CD8-positive, alpha-beta memory T cell (primary cell): ENCODE measurements around the gene HTR1B. TPM values are rescaled to one million over a fixed set of nuclear protein-coding genes. Genes with fewer than 3 reads are reported as not detected.

Experiments used
- CTCF ChIA-PET: fragments of 350-600 bp; sonication (Branson Sonifier 250); formaldehyde crosslinking; loops from one replicate; lab custom pipeline; 2021; ENCODE audit warnings: antibody characterized with exemption; lab: Charles Lee
- POLR2A ChIA-PET: fragments of 350-600 bp; sonication (Branson Sonifier 250); formaldehyde crosslinking; loops from one replicate; lab custom pipeline; 2021; ENCODE audit warnings: antibody characterized with exemption; lab: Charles Lee
- DNase-seq, 5 donors: peaks; one replicate each; pipeline versions ENCODE4 v3.0.0 to v3.0.0-alpha.2; 2020 to 2022; ENCODE audit warnings: mixed read lengths in 1 of 5
- H3K27ac ChIP-seq: one replicate; pipeline ENCODE4 v1.7.0; 2013; ENCODE audit warnings: low read depth, mild to moderate bottlenecking, low read length, moderate library complexity
- H3K27me3 ChIP-seq: 2 replicates; pipeline ENCODE4 v1.7.0; 2013; ENCODE audit warnings: low read length, mild to moderate bottlenecking; ENCODE audit not compliant: insufficient read depth, poor library complexity, severe bottlenecking
- H3K36me3 ChIP-seq: 2 replicates; pipeline ENCODE4 v1.7.0; 2013; ENCODE audit warnings: mild to moderate bottlenecking, low read length, moderate library complexity; ENCODE audit not compliant: insufficient read depth
- H3K4me1 ChIP-seq: 2 replicates; pipeline ENCODE4 v1.7.0; 2013; ENCODE audit warnings: mild to moderate bottlenecking, low read length, moderate library complexity; ENCODE audit not compliant: insufficient read depth
- H3K4me3 ChIP-seq: 2 replicates; pipeline ENCODE4 v1.7.0; 2013; ENCODE audit warnings: mild to moderate bottlenecking, low read length
- H3K9me3 ChIP-seq: 2 replicates; pipeline ENCODE4 v1.7.0; 2013; ENCODE audit warnings: mild to moderate bottlenecking, low read length
- H3K27ac Mint-ChIP-seq, 8 donors: one replicate each; pipeline ENCODE4 v1.8.0; 2020 to 2021; ENCODE audit warnings: mixed read lengths in 8 of 8, mild to moderate bottlenecking in 6 of 8, inconsistent platforms in 3 of 8, moderate library complexity in 3 of 8
- H3K27me3 Mint-ChIP-seq, 2 donors: one replicate each; pipeline ENCODE4 v1.8.0; 2020 to 2021; ENCODE audit warnings: mixed read lengths in 2 of 2, mild to moderate bottlenecking in 1 of 2, moderate library complexity in 1 of 2
- H3K36me3 Mint-ChIP-seq, 3 donors: one replicate each; pipeline ENCODE4 v1.8.0; 2020 to 2021; ENCODE audit warnings: mixed read lengths in 3 of 3, inconsistent platforms in 1 of 3, mild to moderate bottlenecking in 1 of 3
- H3K4me1 Mint-ChIP-seq, 3 donors: one replicate each; pipeline ENCODE4 v1.8.0; 2020 to 2021; ENCODE audit warnings: mixed read lengths in 3 of 3, inconsistent platforms in 1 of 3, mild to moderate bottlenecking in 1 of 3
- H3K4me3 Mint-ChIP-seq, 7 donors: one replicate each; pipeline ENCODE4 v1.8.0; 2020 to 2021; ENCODE audit warnings: mixed read lengths in 7 of 7, mild to moderate bottlenecking in 6 of 7, moderate library complexity in 4 of 7, inconsistent platforms in 2 of 7
- H3K9me3 Mint-ChIP-seq, 5 donors: one replicate each; pipeline ENCODE4 v1.8.0; 2020 to 2022; ENCODE audit warnings: mixed read lengths in 5 of 5, mild to moderate bottlenecking in 3 of 5, moderate library complexity in 2 of 5, inconsistent platforms in 1 of 5
- polyA plus RNA-seq: library from polyadenylated mRNA; unstranded; fragments of 300-500 nt; fragmentation: Illumina TruSeq; gene quantifications from one replicate; pipeline ENCODE4 v1.2.3, GENCODE V29; 2021
- total RNA-seq, 2 experiments: library from RNA; stranded (reverse); gene quantifications; one replicate each; pipeline ENCODE4 v1.2.3, GENCODE V29; 2021

HTR1B gene
- total and polyA plus RNA-seq, 3 experiments from 2014 or later: not detected

DNA sequence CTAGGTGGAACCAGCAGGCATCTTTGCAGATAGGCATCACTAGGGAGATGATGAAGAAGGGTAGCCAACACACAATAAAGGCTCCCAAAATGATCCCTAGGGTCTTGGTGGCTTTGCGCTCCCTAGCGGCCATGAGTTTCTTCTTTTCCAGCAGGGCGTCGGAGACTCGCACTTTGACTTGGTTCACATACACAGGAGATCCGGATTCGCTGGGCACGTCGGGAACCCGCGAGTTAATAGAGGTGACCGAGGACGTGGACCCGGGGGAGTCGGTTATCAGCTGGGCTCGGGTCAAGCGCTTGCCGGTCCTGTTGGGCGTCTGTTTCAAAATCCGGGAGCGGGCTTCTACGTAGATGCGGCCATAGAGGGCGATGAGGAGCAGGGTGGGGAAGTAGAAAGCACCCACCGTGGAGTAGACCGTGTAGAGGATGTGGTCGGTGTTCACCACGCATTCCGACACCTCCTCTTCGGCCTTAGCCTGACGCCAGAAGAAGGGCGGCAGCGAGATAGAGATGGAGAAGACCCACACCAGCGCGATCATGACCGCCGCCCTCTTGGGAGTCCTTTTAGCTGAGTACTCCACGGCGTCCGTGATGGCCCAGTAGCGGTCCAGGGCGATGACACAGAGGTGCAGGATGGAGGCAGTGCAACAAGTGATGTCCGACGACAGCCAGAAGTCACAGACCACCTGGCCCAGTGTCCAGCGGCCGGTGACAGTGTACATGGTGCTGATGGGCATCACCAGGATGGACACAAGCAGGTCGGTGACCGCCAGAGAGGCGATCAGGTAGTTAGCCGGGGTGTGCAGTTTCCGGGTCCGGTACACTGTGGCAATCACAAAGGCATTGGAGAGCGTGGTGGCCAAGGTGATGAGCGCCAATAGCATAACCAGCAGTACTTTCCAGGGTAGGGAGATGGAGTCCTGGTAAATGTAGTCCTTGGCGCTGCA lies 658 bp downstream of the HTR1B start:
- no peak overlapping the region for H3K27ac Mint-ChIP-seq
- DNase-seq: no peak
- H3K4me3 Mint-ChIP-seq: peak overlapping the region; percentile 18 to 66 (median 51)
- H3K4me1 Mint-ChIP-seq: peaks cover 14 to 42% (median 19%) of the 10 kb centered on the region in 3 donors
- H3K4me3 ChIP-seq: no peak overlapping the region
- no peak overlapping the region for H3K27ac ChIP-seq
- peaks cover 50 to 68% of the 10 kb centered on the region in 2 donors for H3K27me3 Mint-ChIP-seq
- ChIA-PET POLR2A (no interaction called here), CTCF (no interaction called here)
- H3K36me3 Mint-ChIP-seq: peaks cover 0 to 3% (median 0%) of the 10 kb centered on the region in 3 donors
- H3K9me3 ChIP-seq: no peaks in the 10 kb centered on the region
- no peaks in the 10 kb centered on the region for H3K4me1 ChIP-seq
- peaks cover 25% of the 10 kb centered on the region for H3K27me3 ChIP-seq
- no peaks in the 10 kb centered on the region for H3K36me3 ChIP-seq
- H3K9me3 Mint-ChIP-seq: peaks cover 0 to 28% (median 7%) of the 10 kb centered on the region in 5 donors

DNA sequence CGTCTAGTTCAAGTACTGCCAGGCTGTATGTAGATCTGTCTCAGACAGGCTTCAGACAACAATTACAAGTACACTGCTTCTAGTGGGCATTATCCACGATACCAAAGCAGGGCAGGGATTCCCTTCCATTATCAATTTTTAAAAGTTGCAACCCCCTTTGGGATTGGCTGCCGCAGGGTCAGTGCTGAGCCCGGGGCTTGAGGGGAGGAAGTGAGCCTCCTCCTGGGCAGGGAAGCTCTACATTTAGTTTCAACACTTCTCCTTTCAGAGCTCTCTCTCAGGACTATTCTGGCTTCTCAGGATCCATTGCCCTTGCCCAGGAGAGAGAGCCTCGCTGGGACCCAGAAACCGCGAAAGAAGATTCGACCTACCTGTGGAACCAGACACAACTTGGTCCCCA lies 1.5 kb downstream of the HTR1B start:
- Histone ChIP-seq H3K4me1 (no peaks in the 10 kb centered on the region), H3K36me3 (no peaks in the 10 kb centered on the region), H3K27me3 (peaks cover 25% of the 10 kb centered on the region), H3K27ac (no peak overlapping the region), H3K4me3 (no peak overlapping the region), H3K9me3 (no peaks in the 10 kb centered on the region)
- H3K27ac Mint-ChIP-seq: no peak overlapping the region
- CTCF ChIA-PET: no interaction called here
- H3K4me3 Mint-ChIP-seq: no peak overlapping the region
- POLR2A ChIA-PET: no interaction called here
- H3K36me3 Mint-ChIP-seq: peaks cover 0 to 3% (median 0%) of the 10 kb centered on the region in 3 donors
- DNase-seq: no peak
- H3K9me3 Mint-ChIP-seq: peaks cover 0 to 28% (median 7%) of the 10 kb centered on the region in 5 donors
- peaks cover 14 to 40% (median 19%) of the 10 kb centered on the region in 3 donors for H3K4me1 Mint-ChIP-seq
- peaks cover 45 to 68% of the 10 kb centered on the region in 2 donors for H3K27me3 Mint-ChIP-seq

DNA sequence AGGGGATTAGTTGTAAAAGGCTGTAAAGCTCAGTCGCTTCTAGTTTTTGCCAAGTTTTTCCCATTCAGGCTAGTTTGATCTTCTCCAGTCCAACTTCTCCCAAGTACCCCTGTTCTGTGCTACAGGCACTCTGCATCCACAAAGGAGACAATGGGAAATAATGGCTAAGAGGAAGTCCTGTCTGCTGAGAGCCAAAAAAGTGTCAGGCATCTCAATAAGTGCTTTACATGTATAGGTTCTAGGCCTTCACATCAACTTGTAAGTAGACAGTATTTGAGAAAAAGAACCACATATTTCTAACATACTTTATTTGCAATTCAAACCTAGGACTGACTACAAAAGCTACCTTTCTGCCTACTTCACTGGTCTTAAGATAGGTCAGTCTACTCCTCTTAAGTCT lies 4.9 kb downstream of the HTR1B start:
- H3K36me3 Mint-ChIP-seq: no peaks in the 10 kb centered on the region
- no peak overlapping the region for H3K4me3 ChIP-seq
- no peak for DNase-seq
- no peaks in the 10 kb centered on the region for H3K36me3 ChIP-seq
- POLR2A ChIA-PET: no interaction called here
- H3K9me3 Mint-ChIP-seq: peaks cover 0 to 10% (median 0%) of the 10 kb centered on the region in 5 donors
- H3K4me1 Mint-ChIP-seq: peaks cover 10 to 12% (median 11%) of the 10 kb centered on the region in 3 donors
- H3K27ac ChIP-seq: no peak overlapping the region
- peaks cover 20 to 41% of the 10 kb centered on the region in 2 donors for H3K27me3 Mint-ChIP-seq
- CTCF ChIA-PET: no interaction called here
- H3K9me3 ChIP-seq: no peaks in the 10 kb centered on the region
- H3K27ac Mint-ChIP-seq: no peak overlapping the region
- H3K4me1 ChIP-seq: no peaks in the 10 kb centered on the region
- no peak overlapping the region for H3K4me3 Mint-ChIP-seq
- peaks cover 10% of the 10 kb centered on the region for H3K27me3 ChIP-seq

DNA sequence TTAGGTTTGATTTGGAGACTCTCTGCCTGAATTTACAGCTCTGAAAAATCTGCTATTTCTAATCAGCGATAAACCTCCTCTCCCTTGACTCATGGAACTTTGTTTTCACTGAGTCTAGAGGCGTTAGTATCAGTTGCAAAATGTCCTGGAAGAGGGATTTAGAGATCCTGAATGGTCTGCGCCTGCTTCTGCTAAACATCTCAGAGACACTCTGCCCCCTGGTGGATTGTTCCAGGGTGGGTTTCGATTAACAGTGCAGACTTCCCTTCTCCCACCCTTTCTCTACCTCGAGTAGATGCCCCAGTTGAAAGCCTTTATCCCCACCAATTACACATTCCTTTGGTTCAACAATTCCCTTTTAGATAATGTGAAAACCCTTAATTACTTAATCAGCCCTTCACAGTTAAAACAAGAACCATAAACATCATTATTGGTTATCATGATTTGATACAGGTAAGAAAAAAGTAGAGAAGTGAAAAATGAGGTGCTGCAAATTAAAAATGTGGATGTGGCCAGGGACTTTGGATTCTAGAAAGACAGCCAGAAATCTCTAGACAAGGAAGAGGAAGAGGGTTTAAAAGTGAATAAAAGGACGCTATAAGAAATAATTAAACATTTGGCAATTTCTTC lies 5.5 kb downstream of the HTR1B start:
- H3K9me3 ChIP-seq: no peaks in the 10 kb centered on the region
- no peak for DNase-seq
- Mint-ChIP-seq H3K4me1 (peaks cover 6 to 7% (median 6%) of the 10 kb centered on the region in 3 donors), H3K27me3 (peaks cover 14 to 35% of the 10 kb centered on the region in 2 donors), H3K4me3 (no peak overlapping the region), H3K36me3 (no peaks in the 10 kb centered on the region), H3K9me3 (peaks cover 0 to 9% (median 0%) of the 10 kb centered on the region in 5 donors), H3K27ac (no peak overlapping the region)
- ChIA-PET CTCF (interaction anchor here (2.2 kb wide), 1 partner anchor 9 kb away, joined by 4 read pairs; no protein-coding TSS in a partner anchor), POLR2A (no interaction called here)
- H3K27ac ChIP-seq: no peak overlapping the region
- H3K27me3 ChIP-seq: peaks cover 7% of the 10 kb centered on the region
- H3K4me3 ChIP-seq: no peak overlapping the region
- H3K4me1 ChIP-seq: no peaks in the 10 kb centered on the region
- no peaks in the 10 kb centered on the region for H3K36me3 ChIP-seq

DNA sequence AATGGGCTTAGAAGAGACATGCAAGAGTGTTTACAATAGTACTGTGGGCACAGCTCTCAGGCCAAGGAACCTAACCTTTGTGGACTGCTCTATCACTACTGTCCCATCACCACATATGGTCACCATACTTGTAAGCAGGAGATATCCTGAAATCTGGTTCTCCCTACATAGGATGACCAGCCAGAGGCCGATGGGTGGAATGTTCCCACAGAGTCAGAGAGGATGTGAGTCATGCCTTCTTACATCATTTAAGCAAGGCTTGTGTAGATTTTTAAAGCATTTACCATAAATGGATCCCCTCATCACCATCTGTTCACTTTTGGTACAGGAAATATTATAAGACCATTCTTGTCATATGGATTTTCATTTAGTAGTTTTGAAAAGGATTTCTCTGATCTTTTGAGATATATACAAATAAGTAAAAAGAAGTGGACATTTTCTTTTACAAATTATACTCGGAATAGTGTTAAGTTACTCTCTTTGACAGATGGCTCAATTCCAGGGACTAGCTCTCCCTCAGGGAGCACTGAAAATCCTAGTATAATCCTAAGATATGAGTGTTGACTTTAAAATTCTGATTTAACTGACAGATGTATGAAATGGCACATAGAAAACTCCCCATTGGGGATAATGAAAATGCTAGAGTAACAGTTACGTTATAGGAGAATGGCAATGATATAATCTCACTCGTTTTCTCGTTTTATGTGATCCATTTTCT lies 6.6 kb downstream of the HTR1B start:
- H3K27ac Mint-ChIP-seq: no peak overlapping the region
- no peaks in the 10 kb centered on the region for H3K4me1 Mint-ChIP-seq
- H3K9me3 Mint-ChIP-seq: peaks cover 0 to 2% (median 0%) of the 10 kb centered on the region in 5 donors
- Histone ChIP-seq H3K27ac (no peak overlapping the region), H3K9me3 (no peaks in the 10 kb centered on the region), H3K27me3 (no peaks in the 10 kb centered on the region), H3K4me3 (no peak overlapping the region), H3K36me3 (no peaks in the 10 kb centered on the region), H3K4me1 (no peaks in the 10 kb centered on the region)
- H3K36me3 Mint-ChIP-seq: no peaks in the 10 kb centered on the region
- no peak overlapping the region for H3K4me3 Mint-ChIP-seq
- DNase-seq: no peak
- H3K27me3 Mint-ChIP-seq: peaks cover 5 to 24% of the 10 kb centered on the region in 2 donors
- POLR2A ChIA-PET: no interaction called here
- CTCF ChIA-PET: interaction anchor here (2.2 kb wide), 1 partner anchor 10 kb away, joined by 4 read pairs; no protein-coding TSS in a partner anchor

DNA sequence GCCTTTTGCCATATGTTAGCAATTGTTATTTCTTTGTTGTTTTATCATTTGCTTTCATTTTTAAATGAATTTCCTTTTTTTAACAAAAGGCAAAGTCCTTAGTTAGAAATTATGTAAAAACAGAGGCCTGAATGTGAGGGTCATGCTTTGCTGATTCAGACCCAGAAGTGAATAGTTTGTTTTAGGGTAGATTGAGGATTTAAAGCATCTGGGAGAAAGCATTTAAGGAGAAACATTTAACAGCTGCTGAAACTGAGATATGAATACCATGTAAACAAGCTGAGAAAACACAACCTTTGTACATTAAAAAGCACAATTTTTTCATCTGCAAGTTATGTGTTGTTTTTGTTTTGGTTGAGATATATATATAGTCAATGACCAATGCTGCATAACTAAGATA lies 8.0 kb downstream of the HTR1B start:
- H3K27me3 Mint-ChIP-seq: peaks cover 5 to 14% of the 10 kb centered on the region in 2 donors
- POLR2A ChIA-PET: no interaction called here
- Histone ChIP-seq H3K36me3 (no peaks in the 10 kb centered on the region), H3K4me3 (no peak overlapping the region), H3K27me3 (no peaks in the 10 kb centered on the region), H3K9me3 (no peaks in the 10 kb centered on the region), H3K4me1 (no peaks in the 10 kb centered on the region), H3K27ac (no peak overlapping the region)
- DNase-seq: no peak
- H3K4me3 Mint-ChIP-seq: no peak overlapping the region
- H3K4me1 Mint-ChIP-seq: no peaks in the 10 kb centered on the region
- no peaks in the 10 kb centered on the region for H3K9me3 Mint-ChIP-seq
- no peaks in the 10 kb centered on the region for H3K36me3 Mint-ChIP-seq
- no peak overlapping the region for H3K27ac Mint-ChIP-seq
- CTCF ChIA-PET: no interaction called here

DNA sequence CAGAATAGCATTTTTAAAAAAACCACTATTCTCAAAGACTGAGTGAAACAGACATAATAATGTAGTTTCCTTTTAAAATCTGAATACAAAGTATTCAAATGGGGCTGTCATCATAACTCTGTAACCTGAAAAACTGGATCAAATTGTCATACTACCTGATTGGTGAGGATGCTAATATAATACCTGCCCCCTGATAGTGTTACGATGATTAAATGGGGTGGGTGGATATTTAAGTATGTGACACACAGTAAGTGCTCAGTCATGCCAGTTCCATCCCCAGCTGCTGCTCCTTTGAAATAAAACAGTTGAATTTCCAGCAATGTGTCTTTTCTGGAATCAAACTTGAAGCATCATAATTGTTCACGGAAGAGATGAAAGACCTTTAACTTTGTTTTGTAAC lies 8.9 kb downstream of the HTR1B start:
- ChIA-PET CTCF (no interaction called here), POLR2A (no interaction called here)
- no peak for DNase-seq
- Histone ChIP-seq H3K4me3 (no peak overlapping the region), H3K36me3 (no peaks in the 10 kb centered on the region), H3K27ac (no peak overlapping the region), H3K4me1 (no peaks in the 10 kb centered on the region), H3K27me3 (no peaks in the 10 kb centered on the region), H3K9me3 (no peaks in the 10 kb centered on the region)
- Mint-ChIP-seq H3K9me3 (no peaks in the 10 kb centered on the region), H3K27me3 (peaks cover 6 to 7% of the 10 kb centered on the region in 2 donors), H3K4me3 (no peak overlapping the region), H3K4me1 (no peaks in the 10 kb centered on the region), H3K27ac (no peak overlapping the region), H3K36me3 (no peaks in the 10 kb centered on the region)
